Testis (tissue), 3 donors: ENCODE results near the gene YAE1. TPM values are rescaled to one million over a fixed set of nuclear protein-coding genes. Genes with fewer than 3 reads are reported as not detected.

Source experiments
- DNase-seq: peaks from one replicate; pipeline ENCODE4 v3.0.0-alpha.2; 2019
- H3K27ac ChIP-seq, 2 donors: fragments of 200-600 bp; sonication (generic); one replicate each; pipeline ENCODE4 v1.5.1; 2019
- H3K27me3 ChIP-seq: fragments of 200-600 bp; sonication (generic); one replicate; pipeline ENCODE4 v1.5.1; 2019
- H3K36me3 ChIP-seq: fragments of 200-600 bp; sonication (generic); one replicate; pipeline ENCODE4 v1.5.1; 2017; ENCODE audit warnings: low read depth; ENCODE audit errors: missing control alignments
- H3K4me1 ChIP-seq: fragments of 200-600 bp; sonication (generic); one replicate; pipeline ENCODE4 v1.5.1; 2019
- H3K4me3 ChIP-seq, 2 donors: fragments of 200-600 bp; sonication (generic); one replicate each; pipeline ENCODE4 v1.5.1; 2017 to 2019
- H3K9me3 ChIP-seq: fragments of 200-600 bp; sonication (generic); one replicate; pipeline ENCODE4 v1.5.1; 2017
- POLR2A ChIP-seq: fragments of 450-650 bp; IDR thresholded peaks from one replicate; pipeline ENCODE4 v1.6.1; 2017; ENCODE audit warnings: antibody characterized with exemption, mild to moderate bottlenecking, moderate library complexity
- WGBS, 2 donors: methylation state at CpG; one replicate each; pipeline ENCODE4 v1.1.5; 2018; 5-methylcytosine and 5-hydroxymethylcytosine counted together
- intact Hi-C: fragments of 100-400 bp; cut with DNase I; formaldehyde crosslinking; loops from one replicate; pipeline ENCODE4 v1.15.1; 2023; ENCODE audit warnings: low total_unique reads
- polyA plus RNA-seq: library from polyadenylated mRNA; stranded (reverse); fragments of 350-450 nt; fragmentation: Illumina TruSeq; extraction: RNeasy Lipid Tissue Mini Kit (QIAGEN cat#74804); gene quantifications from one replicate; pipeline ENCODE4 v1.2.3, GENCODE V29; 2014; ENCODE audit warnings: low read depth, low replicate concordance; ENCODE audit not compliant: insufficient read depth
- total RNA-seq, 2 donors: library from RNA; depleted of rRNA; stranded (reverse); fragments of >200 nt; gene quantifications; one replicate each; pipeline ENCODE4 v1.2.3, GENCODE V29; 2016
- TF ChIP-seq, protein P1 (sequence below), 3 experiments: fragments of 450-650 bp in 2 of 3; fragments of 200-600 bp in 1 of 3; sonication (generic) in 1 of 3; IDR thresholded peaks; one replicate each; pipeline ENCODE4 v1.5.1; 2016 to 2019; ENCODE audit warnings: antibody characterized with exemption in 3 of 3, mild to moderate bottlenecking in 2 of 3, moderate library complexity in 1 of 3

The YAE1 gene
- total and polyA plus RNA-seq, 3 donors from 2014 or later: 28.5 to 39.0 (median 32.0) TPM

- Histone ChIP-seq H3K9me3 (no peaks in the 10 kb centered on the region), H3K36me3 (no peaks in the 10 kb centered on the region), H3K27me3 (no peaks in the 10 kb centered on the region), H3K27ac (no peak overlapping the region), H3K4me3 (no peak overlapping the region), H3K4me1 (no peaks in the 10 kb centered on the region)
- WGBS, 2 donors: 88 to 91% methylated on average over 4 of the region's 4 CpGs
- intact Hi-C loops: no loop called here
- no peak for DNase-seq
- no peak for TF ChIP-seq POLR2A
- TF ChIP-seq, protein P1, sequence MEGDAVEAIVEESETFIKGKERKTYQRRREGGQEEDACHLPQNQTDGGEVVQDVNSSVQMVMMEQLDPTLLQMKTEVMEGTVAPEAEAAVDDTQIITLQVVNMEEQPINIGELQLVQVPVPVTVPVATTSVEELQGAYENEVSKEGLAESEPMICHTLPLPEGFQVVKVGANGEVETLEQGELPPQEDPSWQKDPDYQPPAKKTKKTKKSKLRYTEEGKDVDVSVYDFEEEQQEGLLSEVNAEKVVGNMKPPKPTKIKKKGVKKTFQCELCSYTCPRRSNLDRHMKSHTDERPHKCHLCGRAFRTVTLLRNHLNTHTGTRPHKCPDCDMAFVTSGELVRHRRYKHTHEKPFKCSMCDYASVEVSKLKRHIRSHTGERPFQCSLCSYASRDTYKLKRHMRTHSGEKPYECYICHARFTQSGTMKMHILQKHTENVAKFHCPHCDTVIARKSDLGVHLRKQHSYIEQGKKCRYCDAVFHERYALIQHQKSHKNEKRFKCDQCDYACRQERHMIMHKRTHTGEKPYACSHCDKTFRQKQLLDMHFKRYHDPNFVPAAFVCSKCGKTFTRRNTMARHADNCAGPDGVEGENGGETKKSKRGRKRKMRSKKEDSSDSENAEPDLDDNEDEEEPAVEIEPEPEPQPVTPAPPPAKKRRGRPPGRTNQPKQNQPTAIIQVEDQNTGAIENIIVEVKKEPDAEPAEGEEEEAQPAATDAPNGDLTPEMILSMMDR (IDR thresholded peaks at IDR 0.05): no peak
Measured at GRCh38 chr7:39613577-39613976, 47.4 kb downstream of the YAE1 start.

DNA sequence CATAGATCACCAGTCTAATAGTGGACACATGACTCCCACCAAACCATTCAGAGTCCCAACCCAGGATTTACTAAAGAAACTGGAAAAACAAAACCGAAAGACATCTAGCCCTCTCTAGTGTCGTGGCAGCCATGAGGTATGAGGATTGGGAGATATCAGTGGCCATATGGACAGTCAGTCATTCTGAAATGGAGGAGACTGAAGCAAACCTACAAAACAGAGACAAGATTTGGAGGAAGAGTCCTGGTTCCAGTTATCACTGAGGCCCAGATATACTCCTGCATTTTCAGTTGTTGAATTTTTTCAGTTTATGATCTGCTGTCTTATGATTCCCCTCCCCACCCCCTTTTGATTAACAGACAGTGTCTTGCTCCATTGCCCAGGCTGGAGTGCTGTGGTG is 48.1 kb downstream of the YAE1 start:
- H3K4me1 ChIP-seq: no peaks in the 10 kb centered on the region
- intact Hi-C loops: no loop called here
- DNase-seq: no peak
- no peak overlapping the region for H3K4me3 ChIP-seq
- H3K36me3 ChIP-seq: no peaks in the 10 kb centered on the region
- no peak for TF ChIP-seq POLR2A
- TF ChIP-seq, protein P1 (IDR thresholded peaks at IDR 0.05): no peak
- H3K9me3 ChIP-seq: no peaks in the 10 kb centered on the region
- H3K27me3 ChIP-seq: no peaks in the 10 kb centered on the region
- H3K27ac ChIP-seq: no peak overlapping the region
- 86 to 93% methylated on average over 2 of the region's 2 CpGs for WGBS, 2 donors

DNA sequence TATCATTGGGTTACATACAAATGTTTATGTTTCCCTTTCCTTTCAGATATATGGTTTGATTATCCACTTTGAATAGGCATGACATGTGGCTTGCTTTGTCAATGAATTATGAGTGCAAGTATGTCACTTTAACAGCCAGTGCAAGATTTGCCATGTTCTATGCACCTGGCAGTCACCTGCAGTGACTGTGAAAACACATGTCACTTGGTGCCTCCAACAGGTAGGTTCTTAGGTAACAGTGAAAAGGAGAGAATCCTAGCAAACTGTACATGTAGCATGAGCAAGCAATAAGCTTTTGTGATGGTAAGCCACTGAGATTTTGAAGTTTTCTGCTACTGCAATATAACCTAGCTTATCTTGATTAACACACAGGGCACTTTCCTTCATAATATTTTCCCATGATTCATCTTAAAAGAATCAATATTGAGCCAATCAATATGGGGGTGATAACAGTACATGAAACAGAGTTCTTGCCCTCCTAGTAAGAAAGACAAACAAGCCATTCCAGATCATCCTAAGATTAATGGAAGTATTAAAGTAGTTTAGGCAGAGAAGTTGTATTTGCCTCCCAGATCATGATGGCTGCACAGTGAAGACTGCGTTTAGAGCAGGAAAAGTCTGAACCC is 49.3 kb downstream of the YAE1 start:
- 85 to 95% methylated on average over 1 of the region's 1 CpG for WGBS, 2 donors
- TF ChIP-seq, protein P1 (IDR thresholded peaks at IDR 0.05): no peak
- TF ChIP-seq POLR2A: no peak
- no peaks in the 10 kb centered on the region for H3K27me3 ChIP-seq
- no peaks in the 10 kb centered on the region for H3K4me1 ChIP-seq
- no peak for DNase-seq
- no peak overlapping the region for H3K4me3 ChIP-seq
- intact Hi-C loops: no loop called here
- no peaks in the 10 kb centered on the region for H3K36me3 ChIP-seq
- no peaks in the 10 kb centered on the region for H3K9me3 ChIP-seq
- H3K27ac ChIP-seq: no peak overlapping the region

DNA sequence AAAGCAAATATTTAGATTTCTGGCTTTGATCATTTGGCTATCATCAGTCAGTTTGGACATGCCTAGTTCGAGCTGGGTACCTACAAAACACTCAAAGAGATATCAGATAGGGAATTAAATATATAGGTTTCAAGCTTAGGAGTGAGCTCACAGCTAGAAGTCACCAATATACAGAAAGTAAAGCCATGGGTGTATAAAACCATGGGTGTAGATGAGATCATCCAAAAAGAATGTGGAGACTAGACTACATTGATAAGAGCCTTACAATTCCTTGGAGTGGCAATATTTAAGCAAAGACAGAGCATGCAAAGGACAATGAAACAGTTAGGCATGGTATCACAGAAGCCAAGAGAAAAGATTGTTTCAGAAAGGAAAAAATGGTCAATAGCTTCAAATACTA is 49.9 kb downstream of the YAE1 start:
- no peaks in the 10 kb centered on the region for H3K36me3 ChIP-seq
- no peaks in the 10 kb centered on the region for H3K27me3 ChIP-seq
- H3K4me1 ChIP-seq: no peaks in the 10 kb centered on the region
- DNase-seq: no peak
- H3K9me3 ChIP-seq: no peaks in the 10 kb centered on the region
- H3K27ac ChIP-seq: no peak overlapping the region
- H3K4me3 ChIP-seq: no peak overlapping the region
- TF ChIP-seq, protein P1 (IDR thresholded peaks at IDR 0.05): no peak
- TF ChIP-seq POLR2A: no peak
- 64 to 78% methylated on average over 1 of the region's 1 CpG for WGBS, 2 donors
- intact Hi-C loops: no loop called here

DNA sequence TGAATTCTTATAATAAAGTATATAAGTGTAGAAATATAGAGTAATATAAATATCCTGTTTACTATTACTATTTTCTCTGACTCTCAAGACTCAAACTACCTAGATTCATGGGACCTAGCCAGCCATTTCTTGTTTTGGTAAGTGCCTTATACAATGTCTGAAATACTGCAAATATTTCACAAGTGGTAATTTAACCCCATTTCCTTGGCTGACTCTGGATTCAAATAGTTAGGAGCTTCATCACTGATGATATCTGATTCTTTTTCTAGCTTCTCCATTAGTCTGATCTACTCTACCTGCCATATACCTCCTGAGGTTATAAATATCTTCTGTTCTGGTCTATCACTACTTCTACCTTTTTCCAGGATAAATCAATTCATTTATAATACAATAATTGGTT is 50.8 kb downstream of the YAE1 start:
- TF ChIP-seq POLR2A: no peak
- TF ChIP-seq, protein P1 (IDR thresholded peaks at IDR 0.05): no peak
- H3K27me3 ChIP-seq: no peaks in the 10 kb centered on the region
- DNase-seq: no peak
- H3K4me3 ChIP-seq: no peak overlapping the region
- H3K36me3 ChIP-seq: no peaks in the 10 kb centered on the region
- H3K4me1 ChIP-seq: peaks cover 1% of the 10 kb centered on the region
- H3K27ac ChIP-seq: no peak overlapping the region
- intact Hi-C loops: no loop called here
- H3K9me3 ChIP-seq: no peaks in the 10 kb centered on the region
